Kidney tubule cell (primary cell): ENCODE measurements around the gene IRS1.
"Not testable (repeated sequence)": the region's sequence is repeated elsewhere in the genome, so short reads cannot be mapped to it uniquely, and the experiment has no call there.

Source experiments
- DNase-seq: peaks from one replicate; pipeline ENCODE4 v3.0.0-alpha.2; 2018; ENCODE audit warnings: low spot score

The IRS1 gene, protein sequence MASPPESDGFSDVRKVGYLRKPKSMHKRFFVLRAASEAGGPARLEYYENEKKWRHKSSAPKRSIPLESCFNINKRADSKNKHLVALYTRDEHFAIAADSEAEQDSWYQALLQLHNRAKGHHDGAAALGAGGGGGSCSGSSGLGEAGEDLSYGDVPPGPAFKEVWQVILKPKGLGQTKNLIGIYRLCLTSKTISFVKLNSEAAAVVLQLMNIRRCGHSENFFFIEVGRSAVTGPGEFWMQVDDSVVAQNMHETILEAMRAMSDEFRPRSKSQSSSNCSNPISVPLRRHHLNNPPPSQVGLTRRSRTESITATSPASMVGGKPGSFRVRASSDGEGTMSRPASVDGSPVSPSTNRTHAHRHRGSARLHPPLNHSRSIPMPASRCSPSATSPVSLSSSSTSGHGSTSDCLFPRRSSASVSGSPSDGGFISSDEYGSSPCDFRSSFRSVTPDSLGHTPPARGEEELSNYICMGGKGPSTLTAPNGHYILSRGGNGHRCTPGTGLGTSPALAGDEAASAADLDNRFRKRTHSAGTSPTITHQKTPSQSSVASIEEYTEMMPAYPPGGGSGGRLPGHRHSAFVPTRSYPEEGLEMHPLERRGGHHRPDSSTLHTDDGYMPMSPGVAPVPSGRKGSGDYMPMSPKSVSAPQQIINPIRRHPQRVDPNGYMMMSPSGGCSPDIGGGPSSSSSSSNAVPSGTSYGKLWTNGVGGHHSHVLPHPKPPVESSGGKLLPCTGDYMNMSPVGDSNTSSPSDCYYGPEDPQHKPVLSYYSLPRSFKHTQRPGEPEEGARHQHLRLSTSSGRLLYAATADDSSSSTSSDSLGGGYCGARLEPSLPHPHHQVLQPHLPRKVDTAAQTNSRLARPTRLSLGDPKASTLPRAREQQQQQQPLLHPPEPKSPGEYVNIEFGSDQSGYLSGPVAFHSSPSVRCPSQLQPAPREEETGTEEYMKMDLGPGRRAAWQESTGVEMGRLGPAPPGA (N-terminal part only)

GRCh38 chr2:226799211-226799975 lies at the start of gene IRS1:
Gene IRS1, minus strand, starts transcription at chr2:226799820. Its CDS starts 1,082 bp downstream, at chr2:226798738.
- peak; percentile 84 for DNase-seq

DNA sequence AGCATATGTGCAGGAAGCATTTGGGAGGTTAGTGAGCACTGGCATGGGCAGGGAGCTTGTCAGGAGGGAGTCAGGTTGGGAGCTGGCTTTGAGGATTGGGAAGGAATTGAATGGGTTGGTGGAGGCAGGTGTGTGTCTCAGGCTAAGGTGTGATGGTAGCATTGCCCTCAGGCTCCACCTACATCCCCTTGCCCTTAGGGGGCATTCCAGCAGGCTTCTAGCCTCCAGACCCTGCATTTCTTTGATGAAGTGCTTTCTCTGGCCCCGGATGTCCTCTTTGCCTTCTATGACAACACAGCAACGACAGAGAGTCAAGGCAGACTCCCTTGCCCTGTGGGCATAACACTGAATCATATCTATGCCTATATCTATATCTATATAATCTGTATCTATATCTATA lies 49.7 kb upstream of the IRS1 start:
- no peak for DNase-seq

DNA sequence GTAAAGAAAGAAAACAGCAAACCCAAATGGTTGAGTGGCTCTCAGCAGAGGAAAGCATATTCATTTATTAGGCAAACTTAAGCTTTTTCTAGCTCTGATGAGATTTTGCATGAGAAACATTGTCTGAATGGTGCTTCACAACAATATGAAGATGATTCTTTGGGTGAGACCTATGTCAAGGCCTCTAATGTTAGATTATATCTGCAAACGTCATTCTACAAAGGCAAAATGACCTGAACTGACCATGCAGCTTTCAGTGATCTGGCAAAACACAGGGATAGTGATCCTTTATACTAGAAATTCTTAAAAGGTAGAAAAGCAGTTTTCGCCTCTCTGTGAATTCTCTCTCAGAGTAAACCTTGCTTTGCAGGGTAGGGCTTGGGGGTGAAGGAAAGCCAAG lies 47.9 kb upstream of the IRS1 start:
- no peak for DNase-seq

GRCh38 chr2:226847090-226847489 lies 47.5 kb upstream of the IRS1 start:
- DNase-seq, result no peak

GRCh38 chr2:226845386-226846116 lies 45.9 kb upstream of the IRS1 start:
- DNase-seq, result no peak

DNA sequence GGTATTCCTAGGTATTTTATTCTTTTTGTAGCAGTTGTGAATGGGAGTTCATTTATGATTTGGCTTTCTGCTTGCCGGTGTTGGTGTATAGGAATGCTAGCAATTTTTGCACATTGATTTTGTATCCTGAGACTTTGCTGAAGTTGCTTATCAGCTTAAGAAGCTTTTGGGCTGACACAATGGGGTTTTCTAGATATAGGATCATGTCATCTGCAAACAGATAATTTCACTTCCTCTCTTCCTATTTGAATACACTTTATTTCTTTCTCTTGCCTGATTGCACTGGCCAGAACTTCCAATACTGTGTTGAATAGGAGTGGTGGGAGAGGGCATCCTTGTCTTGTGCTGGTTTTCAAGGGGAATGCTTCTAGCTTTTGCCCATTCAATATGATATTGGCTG lies 43.4 kb upstream of the IRS1 start:
- not testable (repeated sequence) for DNase-seq

GRCh38 chr2:226839951-226840350 lies 40.3 kb upstream of the IRS1 start:
- no peak for DNase-seq

DNA sequence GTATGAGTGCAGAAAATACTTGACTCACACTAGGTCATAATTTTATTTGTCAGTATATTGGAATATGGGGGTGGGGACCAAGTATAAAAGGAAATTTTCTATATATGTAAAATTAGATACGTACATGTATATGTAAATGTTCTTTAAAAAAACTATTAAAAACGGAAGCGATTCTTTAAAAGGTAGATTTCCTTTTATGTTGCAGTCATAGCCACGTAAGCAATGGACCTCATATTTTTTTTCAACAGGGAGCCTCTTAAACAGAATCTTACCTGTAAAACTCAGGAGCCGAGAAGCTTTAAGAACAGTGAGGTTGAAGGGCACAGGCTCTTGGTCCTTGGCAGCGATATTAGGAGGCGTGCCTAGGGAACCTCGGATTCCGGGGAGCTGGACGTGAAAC lies 39.5 kb upstream of the IRS1 start:
- DNase-seq, result no peak

DNA sequence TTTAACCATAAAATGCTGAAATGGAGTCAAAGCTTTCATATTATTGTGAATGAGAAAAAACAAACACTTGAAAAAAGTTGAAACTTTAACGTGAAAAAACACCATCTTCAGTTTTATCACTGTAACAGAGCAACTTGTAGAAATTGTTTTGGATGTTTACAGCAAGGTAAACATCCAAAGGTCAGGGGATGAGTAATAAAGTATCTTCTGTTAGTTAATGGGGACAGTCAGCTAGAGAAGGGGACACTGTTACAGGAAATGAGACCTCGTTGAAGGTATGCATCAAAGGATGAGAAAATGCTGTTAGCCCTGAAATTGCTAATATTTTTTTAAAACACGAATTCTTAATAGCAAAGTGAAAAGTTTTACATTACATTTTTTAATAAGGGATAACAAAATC lies 39.1 kb upstream of the IRS1 start:
- DNase-seq, result no peak

- DNase-seq, result no peak
Measured at GRCh38 chr2:226837787-226838603, 38.4 kb upstream of the IRS1 start.

DNA sequence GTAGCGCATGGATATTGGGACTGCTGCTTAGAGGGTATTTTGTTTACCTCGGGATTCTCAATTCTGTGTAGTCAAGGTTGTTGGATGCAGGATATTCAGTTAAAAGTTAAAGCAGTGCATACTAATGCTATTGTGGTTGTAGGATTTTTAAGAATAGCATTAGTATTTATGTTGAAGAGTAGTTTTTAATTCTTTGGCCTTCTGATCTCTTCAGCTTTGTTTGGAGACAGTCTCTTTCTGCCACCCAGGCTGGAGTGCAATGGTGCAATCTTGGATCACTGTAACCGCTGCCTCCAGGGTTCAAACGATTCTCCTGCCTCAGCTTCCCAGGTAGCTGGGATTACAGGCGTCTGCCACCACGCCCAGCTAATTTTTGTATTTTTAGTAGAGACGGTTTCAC lies 37.7 kb upstream of the IRS1 start:
- DNase-seq, result no peak

DNA sequence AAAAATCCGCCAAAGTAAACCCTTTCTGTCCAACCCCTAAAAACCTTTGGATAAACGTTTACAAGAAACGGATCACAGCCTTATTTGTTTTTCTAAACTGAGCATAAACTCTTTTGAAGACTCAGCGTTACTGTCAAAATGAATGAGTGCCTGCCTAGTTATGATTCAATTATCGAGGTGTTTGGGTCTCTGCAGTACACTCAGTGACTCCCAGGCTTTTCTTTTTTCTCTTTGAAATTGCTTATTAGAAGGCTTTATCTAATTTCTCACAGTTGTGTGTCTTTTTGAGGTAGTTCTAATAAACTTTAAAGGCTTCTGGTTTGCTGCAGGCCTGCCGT lies 36.9 kb upstream of the IRS1 start:
- no peak for DNase-seq

- peak; percentile 96 for DNase-seq
Measured at GRCh38 chr2:226835796-226836547, 36.4 kb upstream of the IRS1 start, which contains the start of gene RHBDD1. Gene RHBDD1, plus strand, starts transcription at chr2:226836054. Its CDS starts 28,640 bp downstream, at chr2:226864694.

GRCh38 chr2:226835420-226835795 lies 35.8 kb upstream of the IRS1 start:
- DNase-seq, result no peak

GRCh38 chr2:226834880-226835279 lies 35.3 kb upstream of the IRS1 start:
- DNase-seq, result not testable (repeated sequence)

- no peak for DNase-seq
Measured at GRCh38 chr2:226832061-226832460, 32.4 kb upstream of the IRS1 start.

- no peak for DNase-seq
Measured at GRCh38 chr2:226831266-226831665, 31.6 kb upstream of the IRS1 start.

GRCh38 chr2:226829721-226830631 lies 30.4 kb upstream of the IRS1 start:
- DNase-seq, result no peak

DNA sequence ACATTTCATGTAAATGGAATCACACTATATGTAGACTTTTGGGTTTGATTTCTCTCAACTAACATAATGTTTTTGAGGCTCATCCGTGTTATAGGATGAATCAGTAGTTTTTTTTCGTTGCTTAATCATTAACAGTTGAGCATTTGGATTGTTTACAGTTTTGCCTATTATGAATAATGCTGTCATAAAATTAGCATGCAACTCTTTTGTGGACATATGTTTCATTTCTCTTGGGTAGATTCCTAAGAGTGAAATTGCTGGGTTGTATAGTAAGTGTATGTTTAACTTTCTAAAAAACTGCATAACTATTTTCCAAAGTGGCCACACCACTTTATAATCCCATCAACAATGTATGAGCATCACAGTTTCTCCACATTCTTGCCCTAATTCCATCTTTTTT lies 28.6 kb upstream of the IRS1 start:
- no peak for DNase-seq
